BLaER1 (cell line): ENCODE data around the gene TMEM108.

ENCODE experiments used
- H3K27ac ChIP-seq: shearing (Covaris generic); formaldehyde crosslinking; 2 replicates; pipeline ENCODE4 v1.8.1; 2022
- H3K27me3 ChIP-seq: shearing (Covaris generic); formaldehyde crosslinking; 2 replicates; pipeline ENCODE4 v1.8.1; 2022
- H3K36me3 ChIP-seq: shearing (Covaris generic); formaldehyde crosslinking; 2 replicates; pipeline ENCODE4 v1.8.1; 2022
- H3K4me1 ChIP-seq: shearing (Covaris generic); formaldehyde crosslinking; 2 replicates; pipeline ENCODE4 v1.8.1; 2022
- H3K4me2 ChIP-seq: shearing (Covaris generic); formaldehyde crosslinking; 2 replicates; pipeline ENCODE4 v1.8.1; 2022
- H3K4me3 ChIP-seq: shearing (Covaris generic); formaldehyde crosslinking; 2 replicates; pipeline ENCODE4 v1.8.1; 2022
- H3K9ac ChIP-seq: shearing (Covaris generic); formaldehyde crosslinking; 2 replicates; pipeline ENCODE4 v1.8.1; 2022
- H3K9me3 ChIP-seq: shearing (Covaris generic); formaldehyde crosslinking; 2 replicates; pipeline ENCODE4 v1.8.1; 2022
- H4K20me1 ChIP-seq: shearing (Covaris generic); formaldehyde crosslinking; 2 replicates; pipeline ENCODE4 v1.8.1; 2022
- Cebpa-rat ChIP-seq: shearing (Covaris generic); IDR thresholded peaks from 2 replicates; pipeline ENCODE4 v1.8.1; 2022

TMEM108 gene

GRCh38 chr3:133077688-133078087, 39.5 kb downstream of the TMEM108 start:
- Histone ChIP-seq H3K4me3 (no peak overlapping the region), H3K9me3 (no peaks in the 10 kb centered on the region), H3K4me1 (no peaks in the 10 kb centered on the region), H3K27ac (no peak overlapping the region), H3K27me3 (no peaks in the 10 kb centered on the region), H3K4me2 (no peak overlapping the region), H3K36me3 (no peaks in the 10 kb centered on the region), H4K20me1 (no peaks in the 10 kb centered on the region), H3K9ac (no peak overlapping the region)
- no peak for TF ChIP-seq Cebpa-rat

- Histone ChIP-seq H3K27me3 (no peaks in the 10 kb centered on the region), H4K20me1 (no peaks in the 10 kb centered on the region), H3K27ac (no peak overlapping the region), H3K9ac (no peak overlapping the region), H3K36me3 (no peaks in the 10 kb centered on the region), H3K4me1 (no peaks in the 10 kb centered on the region), H3K4me2 (no peak overlapping the region), H3K9me3 (no peaks in the 10 kb centered on the region), H3K4me3 (no peak overlapping the region)
- no peak for TF ChIP-seq Cebpa-rat
Measured at GRCh38 chr3:133079621-133080020, 41.4 kb downstream of the TMEM108 start.

GRCh38 chr3:133081016-133081415, 42.8 kb downstream of the TMEM108 start:
- H4K20me1 ChIP-seq, result no peaks in the 10 kb centered on the region
- H3K36me3 ChIP-seq, result no peaks in the 10 kb centered on the region
- no peak overlapping the region for H3K27ac ChIP-seq
- no peak for TF ChIP-seq Cebpa-rat
- H3K4me1 ChIP-seq, result no peaks in the 10 kb centered on the region
- no peaks in the 10 kb centered on the region for H3K9me3 ChIP-seq
- H3K4me3 ChIP-seq, result no peak overlapping the region
- no peak overlapping the region for H3K4me2 ChIP-seq
- no peak overlapping the region for H3K9ac ChIP-seq
- no peaks in the 10 kb centered on the region for H3K27me3 ChIP-seq

- H4K20me1 ChIP-seq, result no peaks in the 10 kb centered on the region
- H3K9ac ChIP-seq, result no peak overlapping the region
- H3K27ac ChIP-seq, result no peak overlapping the region
- no peaks in the 10 kb centered on the region for H3K27me3 ChIP-seq
- H3K4me2 ChIP-seq, result no peak overlapping the region
- no peaks in the 10 kb centered on the region for H3K36me3 ChIP-seq
- H3K4me3 ChIP-seq, result no peak overlapping the region
- no peaks in the 10 kb centered on the region for H3K9me3 ChIP-seq
- H3K4me1 ChIP-seq, result no peaks in the 10 kb centered on the region
- TF ChIP-seq Cebpa-rat, result no peak
Measured at GRCh38 chr3:133083395-133083794, 45.2 kb downstream of the TMEM108 start.

GRCh38 chr3:133089906-133090485, 51.8 kb downstream of the TMEM108 start:
- Histone ChIP-seq H3K36me3 (no peaks in the 10 kb centered on the region), H3K27me3 (no peaks in the 10 kb centered on the region), H3K27ac (no peak overlapping the region), H3K4me2 (no peak overlapping the region), H4K20me1 (no peaks in the 10 kb centered on the region), H3K9me3 (no peaks in the 10 kb centered on the region), H3K4me3 (no peak overlapping the region), H3K9ac (no peak overlapping the region), H3K4me1 (no peaks in the 10 kb centered on the region)
- no peak for TF ChIP-seq Cebpa-rat

GRCh38 chr3:133092681-133093080, 54.5 kb downstream of the TMEM108 start:
- no peak overlapping the region for H3K4me2 ChIP-seq
- H3K27me3 ChIP-seq, result no peaks in the 10 kb centered on the region
- H3K36me3 ChIP-seq, result no peaks in the 10 kb centered on the region
- H3K27ac ChIP-seq, result no peak overlapping the region
- H3K4me1 ChIP-seq, result no peaks in the 10 kb centered on the region
- no peak for TF ChIP-seq Cebpa-rat
- no peak overlapping the region for H3K4me3 ChIP-seq
- no peak overlapping the region for H3K9ac ChIP-seq
- H4K20me1 ChIP-seq, result no peaks in the 10 kb centered on the region
- no peaks in the 10 kb centered on the region for H3K9me3 ChIP-seq

GRCh38 chr3:133093366-133093765, 55.2 kb downstream of the TMEM108 start:
- no peaks in the 10 kb centered on the region for H4K20me1 ChIP-seq
- no peaks in the 10 kb centered on the region for H3K27me3 ChIP-seq
- no peaks in the 10 kb centered on the region for H3K36me3 ChIP-seq
- H3K4me3 ChIP-seq, result no peak overlapping the region
- TF ChIP-seq Cebpa-rat, result no peak
- no peaks in the 10 kb centered on the region for H3K4me1 ChIP-seq
- H3K9me3 ChIP-seq, result no peaks in the 10 kb centered on the region
- no peak overlapping the region for H3K4me2 ChIP-seq
- H3K9ac ChIP-seq, result no peak overlapping the region
- no peak overlapping the region for H3K27ac ChIP-seq

GRCh38 chr3:133096900-133097613, 58.9 kb downstream of the TMEM108 start:
- Histone ChIP-seq H3K4me1 (no peaks in the 10 kb centered on the region), H4K20me1 (no peaks in the 10 kb centered on the region), H3K9me3 (peaks cover 6% of the 10 kb centered on the region; the same call in 1 of the 2 replicates), H3K9ac (no peak overlapping the region), H3K27ac (no peak overlapping the region), H3K36me3 (no peaks in the 10 kb centered on the region), H3K4me3 (no peak overlapping the region), H3K27me3 (no peaks in the 10 kb centered on the region), H3K4me2 (no peak overlapping the region)
- TF ChIP-seq Cebpa-rat, result no peak

GRCh38 chr3:133103706-133104105, 65.5 kb downstream of the TMEM108 start:
- Histone ChIP-seq H3K36me3 (no peaks in the 10 kb centered on the region), H3K4me3 (no peak overlapping the region), H3K27me3 (no peaks in the 10 kb centered on the region), H3K27ac (no peak overlapping the region), H3K9ac (no peak overlapping the region), H3K9me3 (peaks cover 6% of the 10 kb centered on the region; the same call in 1 of the 2 replicates), H4K20me1 (no peaks in the 10 kb centered on the region), H3K4me1 (no peaks in the 10 kb centered on the region), H3K4me2 (no peak overlapping the region)
- TF ChIP-seq Cebpa-rat, result no peak

GRCh38 chr3:133106169-133106568, 68.0 kb downstream of the TMEM108 start:
- TF ChIP-seq Cebpa-rat, result no peak
- H3K4me3 ChIP-seq, result no peak overlapping the region
- no peak overlapping the region for H3K9ac ChIP-seq
- peaks cover 8% of the 10 kb centered on the region for H3K4me1 ChIP-seq
- H3K27ac ChIP-seq, result no peak overlapping the region
- H4K20me1 ChIP-seq, result no peaks in the 10 kb centered on the region
- H3K27me3 ChIP-seq, result no peaks in the 10 kb centered on the region
- no peaks in the 10 kb centered on the region for H3K9me3 ChIP-seq
- H3K36me3 ChIP-seq, result no peaks in the 10 kb centered on the region
- no peak overlapping the region for H3K4me2 ChIP-seq
